Sigmoid colon (tissue), 7 donors: Measurements from ENCODE around the gene ATP5F1E. TPM values are rescaled to one million over a fixed set of nuclear protein-coding genes. Genes with fewer than 3 reads are reported as not detected.

Experiments used
- DNase-seq: peaks from one replicate; pipeline ENCODE4 v3.0.0-alpha.2; 2019
- H3K27ac ChIP-seq, 4 donors: fragments of 200-600 bp; sonication (generic); one replicate each; pipeline ENCODE4 v1.5.1; 2016 to 2019; ENCODE audit warnings: mild to moderate bottlenecking in 1 of 4
- H3K27me3 ChIP-seq, 3 donors: fragments of 200-600 bp; sonication (generic); one replicate each; pipeline ENCODE4 v1.5.1; 2019; ENCODE audit warnings: mild to moderate bottlenecking in 1 of 3
- H3K36me3 ChIP-seq, 4 donors: fragments of 200-600 bp; sonication (generic); one replicate each; pipeline ENCODE4 v1.5.1; 2016 to 2019
- H3K4me1 ChIP-seq, 4 donors: fragments of 200-600 bp; sonication (generic); one replicate each; pipeline ENCODE4 v1.5.1; 2017 to 2019
- H3K4me3 ChIP-seq, 4 donors: fragments of 200-600 bp; sonication (generic); one replicate each; pipeline ENCODE4 v1.5.1; 2017 to 2019; ENCODE audit warnings: mild to moderate bottlenecking in 2 of 4, moderate library complexity in 1 of 4
- H3K9me3 ChIP-seq, 4 donors: fragments of 200-600 bp in 3 of 4; sonication (generic) in 3 of 4; one replicate each; pipeline versions ENCODE4 v1.5.1 to v1.6.1; 2013 to 2019
- CTCF ChIP-seq, 4 experiments: fragments of 450-650 bp in 3 of 4; fragments of 200-600 bp in 1 of 4; IDR thresholded peaks; one replicate each; pipeline ENCODE4 v1.5.1; 2016 to 2019; ENCODE audit warnings: antibody characterized with exemption in 4 of 4, mild to moderate bottlenecking in 3 of 4, moderate library complexity in 2 of 4
- EP300 ChIP-seq, 4 donors: sonication (generic); formaldehyde crosslinking; IDR thresholded peaks; one replicate each; pipeline ENCODE4 v1.6.1; 2017; ENCODE audit warnings: antibody characterized with exemption in 4 of 4
- POLR2A ChIP-seq, 2 donors: fragments of 450-650 bp; IDR thresholded peaks; one replicate each; pipeline ENCODE4 v1.6.1; 2016; ENCODE audit warnings: antibody characterized with exemption in 2 of 2, mild to moderate bottlenecking in 2 of 2, moderate library complexity in 2 of 2
- POLR2AphosphoS5 ChIP-seq, 4 donors: sonication (generic); formaldehyde crosslinking; IDR thresholded peaks; one replicate each; pipeline ENCODE4 v1.6.1; 2017; ENCODE audit warnings: antibody characterized with exemption in 4 of 4
- WGBS, 2 donors: extraction: QIAGEN DNeasy Blood & Tissue Kit; methylation state at CpG; one replicate each; pipeline ENCODE4 v1.1.7; 2013; 5-methylcytosine and 5-hydroxymethylcytosine counted together
- intact Hi-C: fragments of 100-400 bp; cut with DNase I; formaldehyde crosslinking; loops from one replicate; pipeline ENCODE4 v1.15.1; 2023
- polyA plus RNA-seq, 3 donors: library from polyadenylated mRNA; stranded (reverse); fragments of 200-250 nt; gene quantifications; one replicate each; pipeline ENCODE4 v1.2.3, GENCODE V29; 2013
- total RNA-seq, 4 donors: library from RNA; depleted of rRNA; stranded (reverse); fragments of >200 nt; gene quantifications; one replicate each; pipeline ENCODE4 v1.1.0, GENCODE V29; 2016
- donor health status: healthy with polysubstance abuse.
- donor health status: Bipolar disorder and iron deficiency.
- donor health status: healthy.

Gene ATP5F1E
- total and polyA plus RNA-seq, 7 donors = 28.5 to 110 (median 57.4) TPM

GRCh38 chr20:59006864-59007664 lies 25.1 kb downstream of the ATP5F1E start, which contains the start of gene CTSZ:
CTSZ (minus strand) TSS chr20:59007254; CDS start chr20:59007128, 126 bp downstream.
- H3K4me3 ChIP-seq = peak within 1 kb of the TSS; percentile 72 to 89 (median 79)
- no peaks in the 10 kb centered on the region for H3K9me3 ChIP-seq
- 4% methylated on average over 82 of the region's 82 CpGs for WGBS, 2 donors
- H3K27ac ChIP-seq = peak within 1 kb of the TSS; percentile 83 to 89 (median 84)
- TF ChIP-seq EP300 (IDR thresholded peaks at IDR 0.05) = no peak
- peak in 1 of 4 donors; percentile 43 for TF ChIP-seq POLR2AphosphoS5 (IDR thresholded peaks at IDR 0.05)
- DNase-seq = peak; percentile 76
- H3K4me1 ChIP-seq = peaks cover 0 to 50% (median 39%) of the 10 kb centered on the region in 4 donors
- peaks cover 0 to 6% (median 0%) of the 10 kb centered on the region in 4 donors for H3K36me3 ChIP-seq
- intact Hi-C loops = loop anchor here (2.0 kb wide), 1 partner anchor 26 kb away; the partner anchor contains the start of gene ATP5F1E
- H3K27me3 ChIP-seq = no peaks in the 10 kb centered on the region

GRCh38 chr20:59006167-59006863 lies 25.8 kb downstream of the ATP5F1E start:
- Histone ChIP-seq H3K27me3 (no peaks in the 10 kb centered on the region), H3K36me3 (peaks cover 0 to 14% (median 2%) of the 10 kb centered on the region in 4 donors), H3K9me3 (no peaks in the 10 kb centered on the region), H3K4me1 (peaks cover 0 to 50% (median 39%) of the 10 kb centered on the region in 4 donors), H3K27ac (peak overlapping the region; percentile 83 to 89 (median 84)), H3K4me3 (peak overlapping the region; percentile 72 to 89 (median 79))
- 7 to 33% methylated on average over 29 of the region's 29 CpGs for WGBS, 2 donors
- DNase-seq = peak; percentile 81
- intact Hi-C loops = loop anchor here (2.0 kb wide), 1 partner anchor 26 kb away; the partner anchor contains the start of gene ATP5F1E
- TF ChIP-seq POLR2AphosphoS5 (IDR thresholded peaks at IDR 0.05) (no peak), EP300 (IDR thresholded peaks at IDR 0.05) (no peak), POLR2A (IDR thresholded peaks at IDR 0.05) (no peak), CTCF (IDR thresholded peaks at IDR 0.05) (no peak)

GRCh38 chr20:59005523-59006166 lies 26.5 kb downstream of the ATP5F1E start:
- WGBS, 2 donors = 65 to 67% methylated on average over 3 of the region's 3 CpGs
- peaks cover 0 to 21% (median 8%) of the 10 kb centered on the region in 4 donors for H3K36me3 ChIP-seq
- H3K4me3 ChIP-seq = peak overlapping the region; percentile 72 to 89 (median 79)
- no peaks in the 10 kb centered on the region for H3K9me3 ChIP-seq
- H3K27me3 ChIP-seq = no peaks in the 10 kb centered on the region
- DNase-seq = peak; percentile 61
- intact Hi-C loops = loop anchor here (2.0 kb wide), 1 partner anchor 27 kb away; the partner anchor contains the start of gene ATP5F1E
- H3K4me1 ChIP-seq = peaks cover 0 to 50% (median 39%) of the 10 kb centered on the region in 4 donors
- H3K27ac ChIP-seq = peak overlapping the region; percentile 83 to 89 (median 84)
- TF ChIP-seq CTCF (IDR thresholded peaks at IDR 0.05) (no peak), EP300 (IDR thresholded peaks at IDR 0.05) (no peak), POLR2AphosphoS5 (IDR thresholded peaks at IDR 0.05) (no peak), POLR2A (IDR thresholded peaks at IDR 0.05) (no peak)

- intact Hi-C loops = no loop called here
- H3K9me3 ChIP-seq = no peaks in the 10 kb centered on the region
- H3K27ac ChIP-seq = peak overlapping the region; percentile 83 to 89 (median 84)
- peaks cover 0 to 50% (median 39%) of the 10 kb centered on the region in 4 donors for H3K4me1 ChIP-seq
- peaks cover 0 to 26% (median 12%) of the 10 kb centered on the region in 4 donors for H3K36me3 ChIP-seq
- no peaks in the 10 kb centered on the region for H3K27me3 ChIP-seq
- DNase-seq = peak; percentile 78
- peak overlapping the region in 3 of 4 donors; percentile 72 to 89 (median 81) for H3K4me3 ChIP-seq
- no peak for TF ChIP-seq POLR2AphosphoS5 (IDR thresholded peaks at IDR 0.05)
- 24 to 29% methylated on average over 17 of the region's 17 CpGs for WGBS, 2 donors
These were observed 27.2 kb downstream of the ATP5F1E start for GRCh38 chr20:59004763-59005522.

- WGBS, 2 donors = 39 to 56% methylated on average over 4 of the region's 4 CpGs
- peak; percentile 80 for DNase-seq
- Histone ChIP-seq H3K4me1 (peaks cover 0 to 50% (median 39%) of the 10 kb centered on the region in 4 donors), H3K9me3 (no peaks in the 10 kb centered on the region), H3K27me3 (no peaks in the 10 kb centered on the region), H3K4me3 (peak overlapping the region in 1 of 4 donors; percentile 81), H3K27ac (peak overlapping the region; percentile 32 to 89 (median 84)), H3K36me3 (peaks cover 0 to 30% (median 14%) of the 10 kb centered on the region in 4 donors)
- TF ChIP-seq POLR2A (IDR thresholded peaks at IDR 0.05) (no peak), POLR2AphosphoS5 (IDR thresholded peaks at IDR 0.05) (no peak), CTCF (IDR thresholded peaks at IDR 0.05) (no peak), EP300 (IDR thresholded peaks at IDR 0.05) (no peak)
- intact Hi-C loops = no loop called here
These were observed 27.7 kb downstream of the ATP5F1E start for GRCh38 chr20:59004493-59004762.
